ENCODE measurements around the gene ESPNL.

Gene ESPNL

DNA sequence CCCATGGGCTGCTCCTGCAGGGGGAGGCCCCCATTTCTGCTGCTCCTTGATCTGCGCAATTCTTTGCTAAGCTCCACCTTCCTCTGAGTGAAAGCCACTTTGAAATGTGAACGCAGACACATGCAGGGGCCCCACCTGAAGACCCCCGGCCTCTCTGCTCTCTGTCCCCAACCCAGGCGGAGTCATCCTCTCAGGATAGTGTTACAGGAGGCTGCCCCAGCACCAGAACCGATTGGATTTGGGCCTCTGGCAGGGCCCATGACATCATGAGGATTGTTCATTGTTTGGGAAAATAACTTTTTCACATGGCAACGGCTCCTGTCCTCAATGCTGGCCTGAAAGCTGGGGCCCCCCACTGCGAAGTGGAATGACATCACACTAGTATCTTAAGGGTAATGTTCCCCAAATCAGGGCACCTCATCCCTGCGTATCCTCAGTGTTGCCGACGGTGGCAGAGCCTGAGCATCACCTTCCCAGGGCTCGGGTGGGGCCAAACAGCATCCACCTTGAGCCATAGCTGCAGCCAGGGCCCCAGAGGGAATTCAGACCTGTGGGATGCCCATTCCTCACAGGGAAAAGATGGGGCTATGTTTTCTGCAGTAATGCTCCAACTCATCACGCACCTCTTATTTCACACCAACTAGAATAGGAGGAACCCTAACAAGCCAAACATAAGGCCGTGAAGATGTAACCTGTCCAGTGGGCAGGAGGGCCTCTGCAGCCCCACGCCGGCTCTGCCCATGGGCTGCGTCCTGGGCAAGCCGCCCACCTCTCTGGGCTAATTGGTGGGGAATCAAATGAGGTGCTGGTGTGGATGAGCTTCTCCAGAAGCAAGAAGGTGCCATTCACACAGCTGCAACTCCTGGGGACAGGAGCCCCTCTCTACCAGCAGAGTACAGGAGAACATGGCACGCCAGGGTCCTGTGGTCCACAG lies 55.9 kb downstream of the ESPNL start:
- no peak for DNase-seq (ENCODE audit: low spot score)

DNA sequence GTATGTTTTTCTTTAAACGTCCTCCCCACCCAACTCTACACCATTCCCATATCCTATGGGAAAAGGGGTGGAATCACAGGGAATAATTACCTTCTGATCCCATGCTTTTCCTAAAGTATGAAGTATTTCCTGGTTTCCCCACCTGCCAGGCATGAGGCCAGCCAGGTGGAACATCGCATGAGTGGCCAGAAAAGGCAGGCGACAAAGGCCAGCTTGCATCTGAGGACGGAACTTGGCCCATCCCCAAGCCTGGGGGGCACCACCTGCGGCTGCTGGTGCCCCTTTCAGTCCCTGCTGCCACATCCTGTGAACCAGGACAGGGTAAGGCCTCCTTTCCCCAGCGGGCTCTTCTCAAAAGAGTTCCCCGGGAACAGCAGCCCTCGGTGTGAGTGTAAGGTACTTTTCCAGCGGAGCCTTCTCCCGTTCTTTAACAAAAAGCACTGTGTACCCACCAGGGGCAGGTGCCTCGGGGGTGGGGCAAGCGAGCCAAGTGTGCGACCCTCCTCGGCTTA lies 57.4 kb downstream of the ESPNL start:
- no peak for DNase-seq (ENCODE audit: low spot score)

DNA sequence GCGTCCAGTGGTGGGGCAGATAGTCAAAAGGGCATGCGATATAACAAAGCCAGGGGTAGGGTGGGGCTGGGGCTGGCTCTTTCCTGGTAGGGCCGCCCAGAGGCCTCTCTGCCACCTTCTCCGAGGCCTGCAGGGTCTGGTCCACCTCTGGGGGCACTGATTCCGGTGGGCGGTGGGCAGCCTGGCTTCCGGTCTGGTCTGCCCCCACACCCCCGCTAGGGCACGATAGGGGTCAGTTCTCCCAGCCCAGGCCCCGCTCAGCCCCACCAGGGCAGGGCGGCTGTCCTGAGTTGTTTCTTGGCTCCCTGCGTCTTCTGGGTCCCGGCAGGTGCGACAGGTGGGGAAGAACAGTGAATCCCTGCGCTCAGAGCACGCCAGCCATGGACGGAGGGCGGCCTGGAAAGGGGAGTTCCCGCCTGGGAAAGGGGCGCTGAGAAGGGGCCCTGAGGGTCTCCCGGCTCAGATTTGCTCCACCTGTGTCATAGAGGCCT lies 57.9 kb downstream of the ESPNL start:
- no peak for DNase-seq (ENCODE audit: low spot score)

DNA sequence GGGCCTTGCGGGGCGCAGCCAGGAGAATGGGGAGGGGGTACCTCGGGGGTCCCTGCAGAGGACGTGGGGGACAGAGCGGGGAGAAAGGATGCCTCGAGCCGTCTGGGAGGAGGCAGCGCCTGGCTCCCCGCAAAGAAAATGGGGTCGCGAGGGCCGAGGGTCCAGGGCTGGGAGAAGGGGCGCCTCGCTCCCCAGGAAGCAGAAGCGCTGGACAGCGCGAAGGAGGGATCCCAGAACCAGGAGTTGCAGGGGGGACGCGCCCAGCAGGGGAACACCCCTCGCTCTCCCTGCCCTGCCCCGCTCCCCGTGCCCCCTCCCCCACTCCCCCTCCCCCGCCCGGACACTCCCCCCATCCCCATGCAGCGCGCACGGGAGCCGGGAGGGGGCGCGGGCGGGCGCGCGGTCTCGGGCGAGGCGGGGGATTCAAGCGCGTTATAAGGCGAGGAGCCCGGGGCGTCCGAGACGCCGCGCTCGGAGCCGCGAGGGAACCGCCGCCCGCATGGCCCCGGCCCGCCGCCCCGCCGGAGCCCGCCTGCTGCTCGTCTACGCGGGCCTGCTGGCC lies 58.5 kb downstream of the ESPNL start, which contains the start of gene ERFE:
Gene ERFE (plus strand): TSS at position 462 of the 562 bp plus-strand sequence. CDS start 38 bp downstream, at position 500.
- peak; percentile 91 for DNase-seq (ENCODE audit: low spot score)

DNA sequence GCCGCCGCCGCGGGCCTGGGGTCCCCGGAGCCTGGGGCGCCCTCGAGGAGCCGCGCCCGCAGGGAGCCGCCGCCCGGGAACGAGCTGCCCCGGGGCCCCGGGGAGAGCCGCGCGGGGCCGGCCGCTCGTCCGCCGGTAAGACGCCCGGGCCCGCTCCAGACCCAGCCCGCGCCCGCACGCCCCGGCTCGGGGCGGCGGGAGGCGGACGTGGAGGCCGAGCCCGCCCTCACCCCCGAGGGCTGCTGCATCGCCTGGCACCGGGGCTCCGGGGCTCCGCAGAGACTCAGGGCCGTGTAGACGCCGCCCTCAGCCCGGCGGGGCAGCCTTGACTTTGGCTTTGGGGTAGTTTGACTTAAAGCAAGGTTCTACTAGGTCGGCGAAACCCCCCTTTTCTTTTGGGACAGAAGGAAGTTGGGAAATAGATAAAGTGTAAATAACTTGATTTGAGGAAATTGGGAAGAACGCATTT lies 59.0 kb downstream of the ESPNL start:
- DNase-seq (ENCODE audit: low spot score), result peak; percentile 68

DNA sequence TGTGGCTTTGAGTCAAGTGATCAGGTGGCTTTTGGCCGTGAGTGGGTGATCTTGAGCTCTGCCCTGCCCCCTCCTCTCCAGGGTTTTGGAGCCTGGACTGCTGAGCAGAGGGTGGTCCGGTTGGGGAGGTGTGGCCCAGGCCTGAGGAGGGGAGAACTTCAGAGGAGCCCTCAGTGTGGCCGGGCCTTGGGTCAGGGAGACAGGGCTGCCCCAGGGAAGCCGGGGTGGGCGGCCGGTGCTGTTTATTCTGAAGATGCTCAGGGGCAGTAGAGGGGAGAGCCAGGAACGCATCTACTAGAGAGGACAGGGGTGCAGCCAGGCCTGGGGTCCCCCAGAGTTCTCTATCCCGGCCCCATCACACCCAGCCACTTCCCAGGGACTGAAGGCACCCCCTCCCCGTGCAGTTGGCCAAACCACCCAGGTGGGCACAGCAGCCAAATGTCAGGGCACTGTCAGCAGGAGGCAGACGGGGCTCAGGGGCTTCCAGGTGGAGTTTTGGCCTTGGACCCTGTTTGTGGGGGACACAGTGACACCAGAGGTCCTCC lies 59.6 kb downstream of the ESPNL start:
- DNase-seq (ENCODE audit: low spot score), result no peak

DNA sequence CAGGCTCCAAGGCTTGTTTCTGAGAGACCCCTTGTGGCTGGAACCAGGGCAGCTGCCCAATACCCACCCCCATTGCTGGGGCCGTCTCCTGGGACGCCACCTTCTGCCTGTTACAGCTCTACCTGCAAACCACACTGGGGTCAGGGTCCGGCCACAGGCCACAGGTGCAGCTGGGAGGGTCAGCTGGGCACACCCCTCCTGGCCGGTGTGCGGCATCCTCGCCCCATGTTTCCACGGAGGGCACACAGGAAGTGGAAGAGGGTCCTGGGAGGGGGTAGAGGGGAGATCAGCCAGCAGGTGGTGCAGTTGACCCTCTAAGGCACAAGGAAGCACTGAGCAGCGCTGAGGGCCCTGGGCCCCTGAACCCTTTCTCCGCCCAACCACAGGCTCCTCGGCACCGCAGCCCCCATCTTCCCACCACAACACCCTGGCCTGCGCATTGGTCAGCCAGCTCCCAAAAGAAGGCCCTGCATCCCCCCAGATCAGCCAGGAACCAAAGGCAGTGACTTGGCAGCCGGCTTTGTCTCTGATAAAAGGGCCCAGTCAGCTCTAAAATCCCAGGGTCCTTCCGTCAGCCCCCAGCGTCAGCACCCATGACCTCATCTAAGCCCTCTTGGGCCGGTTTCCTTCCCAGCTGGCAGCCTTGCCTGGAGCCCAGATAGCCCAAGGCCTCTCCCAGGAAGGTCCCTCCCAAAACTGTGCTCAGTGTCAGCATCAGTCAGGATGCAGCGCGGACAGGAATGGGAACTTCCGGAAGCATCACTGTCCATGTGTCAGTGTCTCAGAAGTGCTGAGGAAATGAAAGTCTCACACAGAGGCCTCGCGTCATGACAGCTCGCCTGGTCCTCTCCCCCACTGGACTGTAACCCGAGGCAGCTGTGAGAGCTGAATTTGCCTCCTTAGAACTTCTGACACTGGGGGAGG lies 60.3 kb downstream of the ESPNL start:
- peak; percentile 55 for DNase-seq (ENCODE audit: low spot score)

DNA sequence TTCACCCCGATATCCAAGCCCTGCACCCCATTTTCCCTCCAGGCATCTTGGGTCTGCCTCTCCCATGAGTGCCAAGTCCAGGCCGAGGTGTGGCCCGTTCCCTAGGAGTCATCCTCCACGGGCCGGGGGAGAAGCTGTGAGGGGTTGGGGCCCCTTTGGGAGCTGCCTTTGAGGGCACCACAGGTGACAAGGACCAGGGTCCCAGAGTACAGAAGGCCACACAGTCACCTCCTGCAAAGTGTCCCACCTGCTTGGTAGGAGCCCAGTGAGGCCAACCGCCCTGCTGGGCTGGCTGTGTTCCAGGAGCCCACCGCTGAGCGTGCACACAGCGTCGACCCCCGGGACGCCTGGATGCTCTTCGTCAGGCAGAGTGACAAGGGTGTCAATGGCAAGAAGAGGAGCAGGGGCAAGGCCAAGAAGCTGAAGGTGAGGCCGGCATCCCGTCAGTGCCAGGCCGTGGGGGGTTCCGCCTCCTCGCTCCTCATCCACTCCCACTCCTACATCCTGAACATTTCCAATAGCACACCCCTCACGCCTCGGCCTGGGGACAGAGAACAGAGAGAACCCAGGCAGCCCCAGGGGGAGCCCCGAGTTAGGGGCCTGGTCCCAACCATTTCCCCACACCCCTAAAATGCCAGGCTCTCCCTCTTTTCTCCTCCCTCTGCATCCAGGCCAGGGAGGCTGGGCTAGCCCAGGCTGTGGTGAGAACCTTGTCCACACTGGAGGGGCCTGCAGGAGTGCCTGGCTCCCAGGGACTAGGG lies 61.3 kb downstream of the ESPNL start:
- DNase-seq (ENCODE audit: low spot score), result no peak

DNA sequence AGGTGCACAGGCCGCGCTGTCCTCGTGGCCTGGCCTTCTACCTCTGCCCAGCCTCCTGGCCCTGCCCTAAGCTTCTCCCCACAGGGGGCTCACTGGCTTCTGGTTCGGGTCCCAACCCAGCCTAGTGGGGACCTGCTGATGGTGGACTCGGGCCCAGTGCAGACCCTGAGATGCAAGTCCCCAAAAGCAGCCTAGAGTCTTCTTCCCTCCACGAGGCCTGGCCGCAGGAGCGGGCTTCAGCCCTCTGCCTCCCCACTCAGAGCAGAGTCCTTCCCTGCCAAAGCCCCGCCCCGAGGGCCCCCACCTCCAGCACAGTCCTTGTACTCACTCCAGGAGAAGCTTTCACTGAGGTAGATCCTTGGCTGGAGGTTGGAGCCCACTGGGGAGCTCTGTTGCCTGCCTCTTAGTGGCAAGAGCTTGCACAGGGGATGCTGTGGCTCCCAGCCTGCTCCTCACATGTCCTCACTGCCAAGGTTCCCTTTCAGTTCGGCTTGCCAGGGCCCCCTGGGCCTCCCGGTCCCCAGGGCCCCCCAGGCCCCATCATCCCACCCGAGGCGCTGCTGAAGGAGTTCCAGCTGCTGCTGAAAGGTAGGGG lies 62.2 kb downstream of the ESPNL start:
- DNase-seq (ENCODE audit: low spot score), result no peak

DNA sequence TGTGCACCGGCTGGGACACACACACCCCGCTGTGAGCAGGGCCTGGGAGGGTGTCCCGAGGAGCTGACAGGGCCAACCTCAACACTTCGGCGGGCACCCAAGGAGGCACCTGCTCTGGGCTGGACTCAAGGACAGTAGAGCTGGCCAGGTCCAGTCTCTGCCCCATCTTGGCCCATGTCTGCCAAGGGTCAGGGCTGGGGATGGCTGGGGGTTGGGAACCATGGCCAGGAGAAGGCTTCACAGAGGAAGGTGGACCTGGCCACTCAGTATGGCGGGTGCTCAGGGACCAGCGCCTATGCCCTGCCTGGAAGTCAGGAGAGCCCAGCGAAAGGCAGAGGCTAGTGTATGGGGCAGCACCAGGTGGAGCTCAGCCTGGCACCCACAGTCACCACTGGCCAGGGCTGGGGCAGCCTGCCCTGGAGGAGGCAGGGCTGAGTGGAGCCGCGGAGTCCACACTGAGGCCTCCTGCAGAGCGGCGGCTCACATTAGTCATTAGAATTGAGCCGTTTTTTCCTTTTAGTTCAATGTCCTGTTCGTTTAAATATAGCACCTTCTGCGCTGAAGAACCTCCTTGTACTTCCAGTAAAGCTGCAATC lies 62.8 kb downstream of the ESPNL start:
- DNase-seq (ENCODE audit: low spot score), result no peak

DNA sequence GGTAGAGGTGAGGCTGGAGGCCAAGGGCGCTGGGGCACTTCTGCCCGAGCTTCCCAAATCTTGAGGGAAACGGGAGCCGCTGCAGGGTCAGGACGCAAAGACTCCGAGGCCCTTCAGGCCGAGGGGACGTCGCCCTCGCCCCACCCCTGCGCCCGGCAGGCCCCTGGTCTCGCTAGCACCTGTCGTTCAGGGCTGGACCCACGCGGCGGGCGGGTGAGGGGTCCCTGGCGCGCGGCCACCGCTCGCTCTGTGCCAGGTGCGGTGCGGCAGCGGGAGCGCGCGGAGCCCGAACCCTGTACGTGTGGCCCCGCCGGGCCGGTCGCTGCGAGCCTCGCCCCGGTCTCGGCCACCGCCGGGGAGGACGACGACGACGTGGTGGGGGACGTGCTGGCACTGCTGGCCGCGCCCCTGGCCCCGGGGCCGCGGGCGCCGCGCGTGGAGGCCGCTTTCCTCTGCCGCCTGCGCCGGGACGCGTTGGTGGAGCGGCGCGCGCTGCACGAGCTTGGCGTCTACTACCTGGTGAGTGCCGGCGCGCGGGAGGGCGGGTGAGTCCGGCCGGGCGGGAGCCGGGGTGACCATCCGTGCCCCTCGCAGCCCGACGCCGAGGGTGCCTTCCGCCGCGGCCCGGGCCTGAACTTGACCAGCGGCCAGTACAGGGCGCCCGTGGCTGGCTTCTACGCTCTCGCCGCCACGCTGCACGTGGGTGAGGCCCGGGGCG lies 63.5 kb downstream of the ESPNL start:
- DNase-seq (ENCODE audit: low spot score), result peak; percentile 68

DNA sequence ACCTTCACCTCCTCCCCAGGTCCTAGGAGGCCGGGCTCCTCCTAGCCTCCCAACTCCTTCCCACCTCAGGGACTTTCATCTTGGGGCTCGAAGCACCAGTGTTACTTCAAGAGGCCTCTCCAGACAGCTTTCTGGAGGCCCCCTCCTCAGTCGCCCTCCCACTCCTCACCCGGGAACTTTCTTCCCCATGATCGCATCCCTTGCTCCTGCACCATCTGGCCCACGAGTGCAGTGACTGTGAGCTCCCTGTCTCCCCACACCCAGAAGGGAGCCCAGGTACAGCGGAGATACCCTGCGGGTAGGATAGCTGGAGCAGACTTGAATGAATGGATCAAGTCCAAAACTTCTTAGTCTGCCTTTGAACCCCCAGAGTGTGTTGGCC lies 64.8 kb downstream of the ESPNL start:
- no peak for DNase-seq (ENCODE audit: low spot score)

DNA sequence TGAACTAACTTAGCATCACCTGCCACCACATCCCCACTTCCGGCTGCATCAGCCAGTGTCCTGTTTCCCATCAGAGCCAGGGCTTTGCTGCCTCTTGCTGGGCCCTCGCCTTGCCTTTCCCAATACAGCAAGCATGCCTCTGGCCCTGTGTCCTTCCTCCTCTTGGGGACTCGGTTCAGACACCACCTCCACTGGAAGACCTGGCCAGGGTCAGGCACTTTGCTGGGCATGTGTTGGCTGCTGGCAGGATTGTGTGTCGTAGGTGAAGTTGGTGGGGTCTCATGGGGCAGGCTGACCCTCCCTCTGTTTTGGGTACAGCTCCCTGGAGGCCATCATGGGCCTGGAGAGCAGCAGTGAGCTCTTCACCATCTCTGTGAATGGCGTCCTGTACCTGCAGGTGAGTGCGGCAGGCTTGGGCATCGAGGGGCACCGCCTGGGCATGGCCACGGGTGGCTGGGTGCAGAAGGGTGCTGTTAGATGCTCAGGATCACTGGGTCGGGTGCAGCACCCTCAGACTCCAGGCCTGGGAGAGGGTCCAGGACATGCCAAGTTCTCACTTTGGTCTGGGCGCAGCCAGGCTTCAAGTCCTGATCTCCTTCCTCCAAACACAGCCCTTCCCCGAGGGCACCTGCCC lies 65.3 kb downstream of the ESPNL start:
- DNase-seq (ENCODE audit: low spot score), result no peak

DNA sequence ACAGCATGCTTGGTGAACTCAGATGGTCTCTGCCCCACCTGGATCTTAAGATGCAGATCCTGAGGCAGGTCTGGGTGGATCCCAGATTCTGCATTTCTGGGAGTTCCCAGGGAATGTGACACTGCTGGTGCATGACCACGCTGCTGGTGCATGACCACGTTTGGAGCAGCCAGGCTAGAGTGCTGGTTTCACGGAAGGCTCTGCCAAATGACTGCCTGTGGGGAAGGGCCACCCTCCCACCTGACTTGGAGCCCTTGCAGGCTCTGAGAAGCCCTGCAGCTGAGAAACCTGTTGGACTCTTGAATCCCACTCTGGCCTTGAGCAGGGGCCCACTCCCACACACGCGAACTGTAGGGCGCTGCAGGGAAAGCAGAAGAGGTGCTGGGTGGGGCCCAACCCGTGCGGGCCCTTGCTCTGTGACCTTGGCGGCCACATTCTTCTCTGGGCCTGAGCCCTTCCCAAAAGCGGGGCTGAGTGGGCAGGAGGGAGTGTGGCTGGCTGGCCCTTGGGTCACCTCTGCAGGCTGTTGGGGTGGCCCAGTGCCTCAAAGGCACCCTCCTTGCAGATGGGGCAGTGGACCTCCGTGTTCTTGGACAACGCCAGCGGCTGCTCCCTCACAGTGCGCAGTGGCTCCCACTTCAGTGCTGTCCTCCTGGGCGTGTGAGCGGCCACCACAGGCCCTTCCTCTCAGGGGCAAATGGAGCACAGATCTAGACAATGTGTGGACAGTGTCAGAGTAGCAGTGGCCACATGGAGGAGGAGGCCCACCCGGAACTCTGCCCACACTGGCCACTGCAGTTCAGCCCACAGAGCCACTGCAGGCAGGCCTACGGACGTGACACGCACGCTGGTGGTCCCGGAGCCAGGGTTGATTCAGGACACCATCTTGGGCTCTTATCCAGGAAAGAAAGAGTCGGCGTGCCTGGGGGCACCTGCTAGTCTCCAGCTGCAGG lies 66.5 kb downstream of the ESPNL start:
- no peak for DNase-seq (ENCODE audit: low spot score)

DNA sequence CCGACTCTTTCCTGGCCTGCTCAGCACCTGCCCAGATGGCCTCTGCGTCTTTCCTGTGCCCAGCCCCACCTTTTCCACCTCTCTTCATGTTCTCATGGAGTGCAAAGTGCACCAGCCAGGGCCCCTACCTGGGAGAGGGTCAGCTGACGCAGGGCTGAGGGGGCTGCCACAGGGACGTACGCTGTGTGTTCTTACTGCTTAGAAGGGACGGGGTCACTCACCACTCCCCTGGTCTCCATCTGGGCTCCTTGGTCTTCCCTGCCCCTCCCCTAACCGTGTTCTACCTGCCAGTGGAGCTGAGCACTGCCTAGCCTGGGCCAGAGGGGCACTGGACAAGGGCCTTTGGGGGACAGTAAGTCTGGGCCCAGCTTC lies 67.2 kb downstream of the ESPNL start:
- no peak for DNase-seq (ENCODE audit: low spot score)

DNA sequence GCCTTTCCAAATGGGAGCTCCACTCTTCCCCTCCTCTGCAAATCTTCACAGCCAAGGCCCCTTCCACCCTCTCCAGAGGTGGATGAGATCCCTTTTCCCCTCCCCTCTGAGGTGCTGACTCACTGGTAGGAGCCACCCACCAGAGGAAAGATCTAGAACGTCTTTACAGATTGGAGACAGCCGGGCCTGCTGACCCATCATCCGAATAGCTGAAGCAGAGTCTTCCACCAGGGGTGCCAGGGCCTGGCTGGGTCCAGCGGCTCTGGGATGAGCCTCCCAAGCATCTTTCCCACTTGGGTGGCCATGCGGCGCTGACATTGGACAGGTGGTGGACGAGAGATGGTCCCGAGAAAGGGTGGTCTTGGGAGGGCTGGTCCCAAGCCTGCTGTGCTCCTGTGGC lies 67.6 kb downstream of the ESPNL start:
- DNase-seq (ENCODE audit: low spot score), result no peak

DNA sequence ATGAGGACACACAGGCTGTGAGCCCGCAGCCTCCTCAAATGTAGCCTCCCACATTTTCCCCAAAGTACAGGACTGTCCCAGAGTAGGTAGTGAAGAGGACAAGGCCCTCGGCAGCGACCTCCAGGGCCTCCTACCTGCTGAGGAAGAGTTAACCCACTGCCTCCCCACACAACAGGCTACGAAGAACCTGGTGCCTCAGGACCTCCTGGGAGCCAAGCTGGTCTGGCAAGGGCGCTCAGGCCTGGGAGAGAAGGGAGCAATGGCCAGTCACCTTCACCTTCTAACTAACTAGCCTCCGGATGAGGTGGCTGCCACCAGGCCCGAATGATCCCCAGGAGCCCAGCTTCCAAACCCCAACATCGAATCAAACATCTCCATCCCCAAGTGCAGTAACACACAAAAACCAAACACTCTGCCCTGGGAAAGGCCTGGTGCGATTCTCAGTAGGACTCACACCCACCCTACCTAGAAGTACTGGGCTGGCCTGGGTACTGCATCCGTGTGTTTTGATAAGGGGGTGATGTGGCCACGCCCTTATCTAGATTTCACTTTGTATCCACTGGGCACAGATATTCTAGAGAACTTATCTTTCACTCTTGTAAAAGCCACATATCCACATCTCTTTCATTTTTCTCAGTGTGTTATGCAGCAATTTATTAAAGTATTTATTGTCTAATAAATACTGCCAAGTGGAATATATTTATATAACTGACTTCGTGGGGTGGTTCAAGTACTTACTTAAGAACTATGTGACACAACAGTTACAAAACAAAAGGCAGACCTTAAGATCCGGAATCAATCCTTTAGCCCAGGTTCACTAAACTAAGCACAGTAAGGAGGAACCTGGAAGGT lies 68.3 kb downstream of the ESPNL start:
- DNase-seq (ENCODE audit: low spot score), result no peak

Data from iPS-NIHi11 (cell line).